CD14-positive monocyte (primary cell): Measurements from ENCODE around the gene DNAJB1. TPM values are rescaled to one million over a fixed set of nuclear protein-coding genes. Genes with fewer than 3 reads are reported as not detected.

ENCODE experiments used
- DNase-seq, 3 donors: peaks; one replicate each; pipeline ENCODE4 v3.0.0-alpha.2; 2011 to 2022
- H2AFZ ChIP-seq: 2 replicates; pipeline ENCODE4 v1.6.0; 2012; ENCODE audit warnings: mild to moderate bottlenecking, low read depth, low read length, inconsistent platforms; ENCODE audit not compliant: insufficient read depth, poor library complexity, severe bottlenecking
- H3K27ac ChIP-seq, 2 donors: 1 replicate in 1 of 2; 2 replicates in 1 of 2; pipeline ENCODE4 v1.5.1; 2012 to 2013; ENCODE audit warnings: low read length in 2 of 2, control low read depth in 1 of 2, inconsistent platforms in 1 of 2, low read depth in 1 of 2, mild to moderate bottlenecking in 1 of 2
- H3K27me3 ChIP-seq, 2 donors: one replicate each; pipeline versions ENCODE4 v1.6.0 to v1.6.1; 2011 to 2013; ENCODE audit warnings: low read length in 2 of 2; ENCODE audit not compliant: control insufficient read depth in 2 of 2, insufficient read depth in 2 of 2
- H3K36me3 ChIP-seq, 2 donors: replicated peaks in 1 of 2; 1 replicate in 1 of 2; 2 replicates in 1 of 2; pipeline versions ENCODE4 v1.5.1 to v1.6.1; 2012 to 2013; ENCODE audit warnings: low read length in 2 of 2, control low read depth in 1 of 2, inconsistent platforms in 1 of 2, mild to moderate bottlenecking in 1 of 2; ENCODE audit not compliant: insufficient read depth in 2 of 2, control insufficient read depth in 1 of 2
- H3K4me1 ChIP-seq, 2 donors: 1 replicate in 1 of 2; 2 replicates in 1 of 2; pipeline versions ENCODE4 v1.5.1 to v1.6.1; 2012 to 2013; ENCODE audit warnings: low read length in 2 of 2, control low read depth in 1 of 2, inconsistent platforms in 1 of 2, mild to moderate bottlenecking in 1 of 2, moderate library complexity in 1 of 2; ENCODE audit not compliant: insufficient read depth in 2 of 2, control insufficient read depth in 1 of 2
- H3K4me2 ChIP-seq: replicated peaks from 2 replicates; pipeline ENCODE3; 2012; ENCODE audit warnings: low read length, moderate library complexity, mild to moderate bottlenecking; ENCODE audit not compliant: poor library complexity, severe bottlenecking; ENCODE audit errors: extremely low read depth
- H3K4me3 ChIP-seq, 3 experiments: fragments of 200-600 bp in 1 of 3; sonication (generic) in 1 of 3; replicated peaks in 1 of 3; 1 replicate in 2 of 3; 2 replicates in 1 of 3; pipeline ENCODE4 v1.5.1; 2011 to 2013; ENCODE audit warnings: low read length in 3 of 3, mild to moderate bottlenecking in 3 of 3, control low read depth in 2 of 3, low read depth in 2 of 3, inconsistent platforms in 1 of 3, moderate library complexity in 1 of 3
- H3K79me2 ChIP-seq: 2 replicates; pipeline ENCODE4 v1.6.0; 2012; ENCODE audit warnings: mild to moderate bottlenecking, control low read depth, inconsistent platforms, low read length, moderate library complexity; ENCODE audit not compliant: insufficient read depth
- H3K9ac ChIP-seq: 2 replicates; pipeline ENCODE4 v1.6.0; 2017; ENCODE audit warnings: low read length, mild to moderate bottlenecking; ENCODE audit not compliant: insufficient read depth, poor library complexity, severe bottlenecking
- H3K9me3 ChIP-seq, 2 donors: replicated peaks in 1 of 2; 1 replicate in 1 of 2; 2 replicates in 1 of 2; pipeline versions ENCODE4 v1.5.1 to v1.6.1; 2012 to 2013; ENCODE audit warnings: low read length in 2 of 2, control low read depth in 1 of 2; ENCODE audit not compliant: control insufficient read depth in 1 of 2, insufficient read depth in 1 of 2
- H4K20me1 ChIP-seq: 2 replicates; pipeline ENCODE4 v1.6.0; 2012; ENCODE audit warnings: mild to moderate bottlenecking, low read length, control low read depth, moderate library complexity; ENCODE audit not compliant: insufficient read depth
- H3K27ac Mint-ChIP-seq, 7 donors: one replicate each; pipeline ENCODE4 v1.8.0; 2020; ENCODE audit warnings: mild to moderate bottlenecking in 7 of 7, mixed read lengths in 7 of 7, moderate library complexity in 6 of 7, inconsistent platforms in 2 of 7
- H3K27me3 Mint-ChIP-seq, 3 donors: one replicate each; pipeline ENCODE4 v1.8.0; 2021 to 2022; ENCODE audit warnings: low read depth in 3 of 3, mild to moderate bottlenecking in 3 of 3, mixed read lengths in 3 of 3, moderate library complexity in 3 of 3, inconsistent platforms in 1 of 3
- H3K36me3 Mint-ChIP-seq, 2 donors: one replicate each; pipeline ENCODE4 v1.8.0; 2020; ENCODE audit warnings: mixed read lengths in 2 of 2, inconsistent platforms in 1 of 2, mild to moderate bottlenecking in 1 of 2
- H3K4me1 Mint-ChIP-seq: one replicate; pipeline ENCODE4 v1.8.0; 2020; ENCODE audit warnings: mild to moderate bottlenecking, mixed read lengths
- H3K4me3 Mint-ChIP-seq, 2 donors: one replicate each; pipeline ENCODE4 v1.8.0; 2020; ENCODE audit warnings: mild to moderate bottlenecking in 2 of 2, mixed read lengths in 2 of 2, moderate library complexity in 1 of 2
- H3K9me3 Mint-ChIP-seq, 7 donors: one replicate each; pipeline ENCODE4 v1.8.0; 2020 to 2022; ENCODE audit warnings: mixed read lengths in 7 of 7, mild to moderate bottlenecking in 6 of 7, moderate library complexity in 6 of 7, inconsistent platforms in 2 of 7
- WGBS: methylation state at CpG from one replicate; pipeline ENCODE4 v1.1.5; 2013; ENCODE audit warnings: missing lambda C conversion rate; ENCODE audit not compliant: insufficient coverage; 5-methylcytosine and 5-hydroxymethylcytosine counted together
- intact Hi-C, 2 donors: fragments of 100-400 bp; cut with micrococcal nuclease; formaldehyde crosslinking; loops; one replicate each; pipeline versions ENCODE4 v1.15.0 to v1.15.1; 2023
- polyA plus RNA-seq, 3 donors: library from polyadenylated mRNA; depleted of rRNA in 1 of 3; unstranded in 2 of 3; stranded (reverse) in 1 of 3; fragments of 300-500 nt in 2 of 3; fragments of >200 nt in 1 of 3; fragmentation: Illumina TruSeq in 2 of 3; gene quantifications; 1 replicate in 2 of 3; 2 replicates in 1 of 3; pipeline ENCODE4 v1.2.3, GENCODE V29; 2012 to 2021
- TF ChIP-seq, protein P1 (sequence below): fragments of 200-600 bp; IDR thresholded peaks from one replicate; pipeline ENCODE4 v1.8.0; 2022; ENCODE audit warnings: antibody characterized with exemption, mild to moderate bottlenecking

The DNAJB1 gene
- polyA plus RNA-seq, 3 donors = 59.3 to 107 (median 70.9) TPM

DNA sequence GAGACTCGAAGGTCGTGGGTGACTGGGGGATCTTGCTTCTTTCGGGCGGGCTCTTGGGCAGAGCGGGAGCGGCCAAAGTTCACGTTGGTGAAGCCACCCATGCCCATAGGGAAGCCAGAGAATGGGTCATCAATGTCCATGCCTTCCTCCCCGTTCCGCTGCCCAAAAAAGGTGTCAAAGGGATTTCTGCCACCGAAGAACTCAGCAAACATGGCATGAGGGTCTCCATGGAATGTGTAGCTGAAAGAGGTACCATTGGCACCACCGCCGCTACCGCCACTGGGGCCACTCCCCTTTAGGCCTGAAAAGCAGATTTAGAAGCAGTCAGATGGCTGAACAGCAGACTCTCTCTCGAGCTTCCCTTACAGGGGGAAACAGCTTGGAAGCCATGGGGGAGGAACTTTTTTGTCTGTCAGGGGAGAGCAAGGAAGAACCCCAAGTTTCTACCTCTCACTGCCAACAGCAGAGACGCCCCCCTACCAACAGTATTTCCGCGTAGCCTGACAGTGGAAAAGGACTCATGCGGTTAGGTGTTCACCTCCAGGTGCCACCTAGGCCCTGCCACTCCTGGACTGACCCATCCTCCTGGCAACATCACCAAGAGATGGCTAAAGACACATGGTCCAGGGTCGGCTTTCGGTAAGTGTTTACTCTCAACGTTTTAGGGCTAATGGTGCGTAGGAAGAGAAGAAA is 1.3 kb downstream of the DNAJB1 start:
- Histone ChIP-seq H3K4me1 (peaks cover 30 to 37% of the 10 kb centered on the region in 2 donors), H3K4me2 (peak overlapping the region; percentile 100), H3K27ac (peak overlapping the region; percentile 36 to 93), H4K20me1 (peaks cover 47% of the 10 kb centered on the region), H3K36me3 (peaks cover 28 to 32% of the 10 kb centered on the region in 2 donors), H3K9me3 (no peaks in the 10 kb centered on the region), H2AFZ (no peak overlapping the region), H3K27me3 (no peaks in the 10 kb centered on the region), H3K9ac (peak overlapping the region; percentile 93), H3K4me3 (peak overlapping the region; percentile 70 to 94 (median 88)), H3K79me2 (peaks cover 37% of the 10 kb centered on the region)
- 54% methylated on average over 16 of the region's 22 CpGs for WGBS
- Mint-ChIP-seq H3K27ac (peak overlapping the region; percentile 20 to 91 (median 81)), H3K36me3 (peaks cover 34 to 35% of the 10 kb centered on the region in 2 donors), H3K27me3 (peaks cover 0 to 2% (median 1%) of the 10 kb centered on the region in 3 donors), H3K4me3 (peak overlapping the region; percentile 89 to 93), H3K4me1 (peaks cover 40% of the 10 kb centered on the region), H3K9me3 (no peaks in the 10 kb centered on the region)
- DNase-seq = no peak
- intact Hi-C loops = no loop called here
- TF ChIP-seq, protein P1, sequence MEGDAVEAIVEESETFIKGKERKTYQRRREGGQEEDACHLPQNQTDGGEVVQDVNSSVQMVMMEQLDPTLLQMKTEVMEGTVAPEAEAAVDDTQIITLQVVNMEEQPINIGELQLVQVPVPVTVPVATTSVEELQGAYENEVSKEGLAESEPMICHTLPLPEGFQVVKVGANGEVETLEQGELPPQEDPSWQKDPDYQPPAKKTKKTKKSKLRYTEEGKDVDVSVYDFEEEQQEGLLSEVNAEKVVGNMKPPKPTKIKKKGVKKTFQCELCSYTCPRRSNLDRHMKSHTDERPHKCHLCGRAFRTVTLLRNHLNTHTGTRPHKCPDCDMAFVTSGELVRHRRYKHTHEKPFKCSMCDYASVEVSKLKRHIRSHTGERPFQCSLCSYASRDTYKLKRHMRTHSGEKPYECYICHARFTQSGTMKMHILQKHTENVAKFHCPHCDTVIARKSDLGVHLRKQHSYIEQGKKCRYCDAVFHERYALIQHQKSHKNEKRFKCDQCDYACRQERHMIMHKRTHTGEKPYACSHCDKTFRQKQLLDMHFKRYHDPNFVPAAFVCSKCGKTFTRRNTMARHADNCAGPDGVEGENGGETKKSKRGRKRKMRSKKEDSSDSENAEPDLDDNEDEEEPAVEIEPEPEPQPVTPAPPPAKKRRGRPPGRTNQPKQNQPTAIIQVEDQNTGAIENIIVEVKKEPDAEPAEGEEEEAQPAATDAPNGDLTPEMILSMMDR = no peak

GRCh38 chr19:14516048-14516534 is 2.1 kb downstream of the DNAJB1 start:
- Histone ChIP-seq H3K79me2 (peaks cover 37% of the 10 kb centered on the region), H3K9me3 (no peaks in the 10 kb centered on the region), H3K4me1 (peaks cover 38 to 45% of the 10 kb centered on the region in 2 donors), H3K9ac (no peak overlapping the region), H3K36me3 (peaks cover 28 to 32% of the 10 kb centered on the region in 2 donors), H3K27ac (no peak overlapping the region), H3K4me2 (peak overlapping the region; percentile 100), H3K4me3 (peak overlapping the region in 1 of 3 experiments; percentile 88), H2AFZ (no peak overlapping the region), H4K20me1 (peaks cover 47% of the 10 kb centered on the region), H3K27me3 (no peaks in the 10 kb centered on the region)
- Mint-ChIP-seq H3K4me3 (peak overlapping the region; percentile 89 to 93), H3K27me3 (peaks cover 0 to 1% (median under 1%) of the 10 kb centered on the region in 3 donors), H3K9me3 (no peaks in the 10 kb centered on the region), H3K36me3 (peaks cover 34 to 35% of the 10 kb centered on the region in 2 donors), H3K27ac (peak overlapping the region in 5 of 7 donors; percentile 1 to 90 (median 54)), H3K4me1 (peaks cover 45% of the 10 kb centered on the region)
- intact Hi-C loops = no loop called here
- DNase-seq = no peak
- WGBS = 80% methylated on average over 12 of the region's 15 CpGs
- TF ChIP-seq, protein P1 = no peak
